Astrocyte (in vitro differentiated cells and primary cell): ENCODE measurements around the gene USP17L22.
"Not testable (repeated sequence)": the region's sequence is repeated elsewhere in the genome, so short reads cannot be mapped to it uniquely, and the experiment has no call there.

Experiments used
- EZH2 ChIP-seq: IDR thresholded peaks from 2 replicates; pipeline ENCODE4 v1.6.1; 2012; ENCODE audit warnings: mild to moderate bottlenecking, low read length, inconsistent platforms; ENCODE audit not compliant: insufficient read depth
- TF ChIP-seq, protein P1 (sequence below): IDR thresholded peaks from 2 replicates; pipeline ENCODE4 v1.5.1; 2011; ENCODE audit warnings: low read depth, mild to moderate bottlenecking, inconsistent platforms, low read length, moderate library complexity; ENCODE audit not compliant: insufficient read depth

DNA sequence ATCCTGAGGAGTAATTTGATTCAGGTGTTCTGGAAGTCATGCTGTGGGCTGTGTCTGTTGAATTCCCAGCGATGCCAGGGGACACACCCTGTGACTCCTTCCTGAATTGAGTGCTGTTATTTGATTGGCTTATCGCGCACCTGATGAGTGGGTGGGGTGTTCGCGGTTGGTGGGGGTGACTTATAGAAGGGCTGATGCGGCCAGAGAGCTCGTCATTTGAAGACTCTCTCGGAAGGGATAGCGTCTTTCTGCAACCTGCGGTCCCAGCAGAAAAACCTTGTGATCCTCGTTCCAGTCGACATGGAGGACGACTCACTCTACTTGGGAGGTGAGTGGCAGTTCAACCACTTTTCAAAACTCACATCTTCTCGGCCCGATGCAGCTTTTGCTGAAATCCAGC is 9.6 kb upstream of the USP17L22 start, which contains the start of gene USP17L20:
- TF ChIP-seq, protein P1, sequence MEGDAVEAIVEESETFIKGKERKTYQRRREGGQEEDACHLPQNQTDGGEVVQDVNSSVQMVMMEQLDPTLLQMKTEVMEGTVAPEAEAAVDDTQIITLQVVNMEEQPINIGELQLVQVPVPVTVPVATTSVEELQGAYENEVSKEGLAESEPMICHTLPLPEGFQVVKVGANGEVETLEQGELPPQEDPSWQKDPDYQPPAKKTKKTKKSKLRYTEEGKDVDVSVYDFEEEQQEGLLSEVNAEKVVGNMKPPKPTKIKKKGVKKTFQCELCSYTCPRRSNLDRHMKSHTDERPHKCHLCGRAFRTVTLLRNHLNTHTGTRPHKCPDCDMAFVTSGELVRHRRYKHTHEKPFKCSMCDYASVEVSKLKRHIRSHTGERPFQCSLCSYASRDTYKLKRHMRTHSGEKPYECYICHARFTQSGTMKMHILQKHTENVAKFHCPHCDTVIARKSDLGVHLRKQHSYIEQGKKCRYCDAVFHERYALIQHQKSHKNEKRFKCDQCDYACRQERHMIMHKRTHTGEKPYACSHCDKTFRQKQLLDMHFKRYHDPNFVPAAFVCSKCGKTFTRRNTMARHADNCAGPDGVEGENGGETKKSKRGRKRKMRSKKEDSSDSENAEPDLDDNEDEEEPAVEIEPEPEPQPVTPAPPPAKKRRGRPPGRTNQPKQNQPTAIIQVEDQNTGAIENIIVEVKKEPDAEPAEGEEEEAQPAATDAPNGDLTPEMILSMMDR = not testable (repeated sequence)
- TF ChIP-seq EZH2 = not testable (repeated sequence)
